HG03025 (cell line): ENCODE data around the gene POU3F1.

Experiments
- ATAC-seq: cut with Tn5 transposase; IDR thresholded peaks from one replicate; pipeline ENCODE4 v1.9.1; 2021; ENCODE audit warnings: mild to moderate bottlenecking, moderate library complexity; ENCODE audit not compliant: unreplicated experiment, low FRiP score

POU3F1 gene

DNA sequence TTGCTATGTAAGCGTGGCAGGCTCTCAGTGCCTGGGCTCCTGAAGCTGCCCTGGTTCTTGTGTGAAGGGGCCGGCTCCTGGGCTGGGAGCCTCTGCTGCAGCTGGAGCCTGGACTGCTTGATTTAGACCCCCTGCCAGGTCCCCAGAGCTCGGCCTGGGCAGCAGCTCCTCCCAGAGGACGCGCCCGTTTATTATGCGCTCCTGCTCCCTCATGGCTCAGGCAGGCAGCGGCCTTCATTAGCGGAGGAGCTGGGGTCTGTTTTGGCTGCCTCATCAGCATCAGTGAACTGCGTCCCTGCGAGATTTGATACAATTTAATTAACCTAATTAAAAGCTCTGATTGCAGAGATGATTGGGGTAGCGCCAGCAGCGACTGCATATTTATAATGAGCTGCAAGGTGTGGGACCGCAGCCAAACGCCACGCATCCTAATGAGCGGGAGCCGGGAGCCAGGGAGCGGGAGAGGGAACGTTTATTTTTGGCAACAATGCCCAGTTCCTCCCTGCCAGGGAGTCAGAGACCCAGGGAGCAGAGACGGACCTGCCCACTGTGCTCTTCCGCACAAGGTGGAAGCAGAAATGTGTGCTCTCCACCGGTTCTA is 17.4 kb downstream of the POU3F1 start:
- no peak for ATAC-seq

DNA sequence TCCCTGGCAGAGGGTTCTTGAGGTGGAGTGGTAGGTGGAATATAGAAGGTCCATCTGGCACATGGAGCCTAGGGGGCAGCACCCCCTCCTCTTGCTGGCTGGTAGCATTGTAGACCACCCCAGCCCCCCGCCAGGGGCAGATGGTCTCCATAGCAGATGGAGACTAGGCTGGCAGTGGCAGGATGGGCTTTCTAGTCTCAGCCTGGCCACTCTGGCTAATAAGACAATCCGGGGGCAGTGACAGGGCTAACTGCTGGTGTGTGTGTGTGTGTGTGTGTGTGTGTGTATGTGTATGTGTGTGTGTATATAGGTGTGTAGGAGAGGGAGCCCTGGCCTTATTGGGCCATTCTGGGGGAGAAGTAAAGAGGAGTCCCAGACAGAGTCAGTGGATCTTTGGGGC is 17.9 kb downstream of the POU3F1 start:
- no peak for ATAC-seq

GRCh38 chr1:38028105-38028591 is 18.4 kb downstream of the POU3F1 start:
- peak; percentile 64 for ATAC-seq

GRCh38 chr1:38027201-38028104 is 19.1 kb downstream of the POU3F1 start:
- no peak for ATAC-seq

GRCh38 chr1:38026592-38027200 is 19.9 kb downstream of the POU3F1 start:
- ATAC-seq = no peak

DNA sequence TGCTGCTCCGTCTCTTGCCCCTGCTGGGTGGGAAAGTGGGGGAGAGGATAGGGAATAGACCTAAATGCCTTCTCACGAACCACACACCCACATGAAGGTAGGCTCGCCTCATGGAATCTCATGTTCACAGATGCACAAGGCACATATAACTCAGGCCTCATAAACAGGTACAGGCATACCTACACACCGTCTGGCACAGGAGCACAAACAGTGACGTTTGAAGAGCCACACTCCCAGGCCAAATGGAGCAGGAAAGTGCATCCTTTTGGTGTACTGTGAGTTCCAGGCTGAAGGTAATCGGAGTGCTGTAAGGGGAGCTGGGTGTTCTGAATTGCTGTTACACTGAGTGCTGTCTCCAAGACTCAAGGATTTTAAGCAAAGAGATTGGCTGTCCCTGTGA is 20.9 kb downstream of the POU3F1 start:
- ATAC-seq = no peak

- ATAC-seq = no peak
Observed at GRCh38 chr1:38025233-38025632, 21.4 kb downstream of the POU3F1 start.

GRCh38 chr1:38022810-38023209 is 23.8 kb downstream of the POU3F1 start:
- ATAC-seq = no peak

- ATAC-seq = no peak
Observed at GRCh38 chr1:38021969-38022368, 24.6 kb downstream of the POU3F1 start.

GRCh38 chr1:38020396-38020795 is 26.2 kb downstream of the POU3F1 start:
- ATAC-seq = no peak

DNA sequence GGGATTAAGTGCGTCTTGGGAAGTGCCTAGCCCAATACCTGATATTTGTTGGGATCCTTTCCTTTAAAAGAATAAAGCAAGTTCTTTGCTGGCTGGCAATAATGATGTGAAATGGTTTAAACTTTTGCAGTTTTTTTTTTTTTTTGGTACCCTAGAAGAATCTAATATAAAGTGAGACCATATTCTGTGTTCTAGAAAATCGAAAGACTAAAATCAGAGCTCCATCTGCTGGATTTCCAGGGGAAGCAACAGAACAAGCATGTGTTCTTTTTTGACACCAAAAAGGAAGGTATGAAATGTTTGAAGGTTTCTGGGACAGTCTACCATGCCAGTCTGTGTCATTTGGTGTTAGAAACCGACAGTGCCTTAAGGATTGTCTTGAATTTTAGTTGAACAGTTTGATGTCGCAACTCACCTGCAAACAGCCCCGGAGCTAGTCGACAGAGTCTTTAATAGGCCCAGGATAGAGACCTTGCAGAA is 27.7 kb downstream of the POU3F1 start:
- no peak for ATAC-seq

DNA sequence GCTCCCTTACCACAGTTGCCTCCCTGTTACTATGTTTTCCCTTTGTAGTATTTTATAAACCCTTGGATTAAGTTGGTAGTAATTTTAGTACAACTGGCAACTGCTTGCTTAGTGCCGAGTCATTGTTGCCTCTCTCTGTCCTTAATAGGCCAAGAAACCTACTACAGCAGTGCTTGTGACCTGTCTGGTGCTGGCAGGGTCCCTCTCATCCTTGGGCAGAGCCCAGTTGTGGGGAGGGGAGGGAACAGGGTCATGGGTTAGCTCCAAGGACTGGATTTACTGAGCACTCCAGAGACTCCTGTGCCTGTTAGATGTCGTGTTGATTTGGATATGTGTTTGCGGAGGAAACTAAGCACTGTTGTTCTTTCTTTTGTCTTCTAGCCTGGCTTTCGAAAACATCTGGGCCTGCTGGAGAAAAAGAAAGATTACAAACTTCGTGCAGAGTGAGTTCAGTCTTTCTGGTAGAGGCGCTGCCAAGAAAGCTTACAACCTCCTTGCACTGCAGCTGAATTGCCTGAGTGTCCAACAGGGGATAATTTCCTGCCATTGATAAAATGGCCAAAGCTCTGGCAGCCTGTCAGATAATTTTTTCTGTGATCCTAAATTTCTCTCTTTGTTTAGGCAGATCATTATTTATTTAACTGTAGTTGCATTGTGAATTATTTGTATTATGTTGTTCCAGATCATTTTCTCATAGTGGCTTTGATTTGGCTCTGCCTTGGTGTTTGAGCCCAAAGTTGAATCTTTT is 30.4 kb downstream of the POU3F1 start:
- ATAC-seq = no peak

DNA sequence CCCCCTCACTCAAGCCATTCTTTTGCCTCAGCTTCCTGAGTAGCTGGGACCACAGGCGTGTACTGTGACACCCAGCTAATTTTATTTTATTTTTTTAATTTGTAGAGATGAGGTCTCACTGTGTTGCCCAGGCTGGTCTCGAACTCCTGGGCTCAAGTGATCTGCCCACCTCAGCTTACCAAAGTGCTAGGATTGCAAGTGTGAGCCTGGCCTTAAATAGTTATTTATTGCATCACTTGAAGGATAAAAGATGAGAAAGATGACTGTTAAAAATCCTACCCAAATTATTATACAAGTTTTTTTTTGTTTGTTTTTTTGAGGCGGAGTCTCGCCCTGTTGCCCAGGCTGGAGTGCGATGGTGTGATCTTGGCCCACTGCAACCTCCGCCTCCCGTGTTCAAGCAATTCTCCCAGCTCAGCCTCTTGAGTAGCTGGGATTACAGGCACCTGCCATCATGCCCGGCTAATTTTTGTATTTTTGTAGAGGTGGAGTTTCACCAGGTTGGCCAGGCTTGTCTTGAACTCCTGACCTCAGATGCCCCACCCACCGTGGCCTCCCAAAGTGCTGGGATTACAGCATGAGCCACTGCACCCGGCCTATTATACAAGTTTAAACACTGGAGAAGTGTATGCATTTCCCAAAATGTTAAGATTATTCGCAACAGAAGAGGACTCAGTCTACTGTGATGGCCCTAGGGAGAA is 31.7 kb downstream of the POU3F1 start:
- no peak for ATAC-seq

GRCh38 chr1:38014171-38014570 is 32.4 kb downstream of the POU3F1 start:
- ATAC-seq = no peak

GRCh38 chr1:38013227-38013622 is 33.4 kb downstream of the POU3F1 start:
- no peak for ATAC-seq

- ATAC-seq = peak; percentile 95
Observed at GRCh38 chr1:38012363-38013226, 34.0 kb downstream of the POU3F1 start, which contains the start of gene UTP11. UTP11 (plus strand) TSS chr1:38012734; CDS start chr1:38012803, 69 bp downstream.

- no peak for ATAC-seq
Observed at GRCh38 chr1:38009841-38010180, 36.8 kb downstream of the POU3F1 start.

DNA sequence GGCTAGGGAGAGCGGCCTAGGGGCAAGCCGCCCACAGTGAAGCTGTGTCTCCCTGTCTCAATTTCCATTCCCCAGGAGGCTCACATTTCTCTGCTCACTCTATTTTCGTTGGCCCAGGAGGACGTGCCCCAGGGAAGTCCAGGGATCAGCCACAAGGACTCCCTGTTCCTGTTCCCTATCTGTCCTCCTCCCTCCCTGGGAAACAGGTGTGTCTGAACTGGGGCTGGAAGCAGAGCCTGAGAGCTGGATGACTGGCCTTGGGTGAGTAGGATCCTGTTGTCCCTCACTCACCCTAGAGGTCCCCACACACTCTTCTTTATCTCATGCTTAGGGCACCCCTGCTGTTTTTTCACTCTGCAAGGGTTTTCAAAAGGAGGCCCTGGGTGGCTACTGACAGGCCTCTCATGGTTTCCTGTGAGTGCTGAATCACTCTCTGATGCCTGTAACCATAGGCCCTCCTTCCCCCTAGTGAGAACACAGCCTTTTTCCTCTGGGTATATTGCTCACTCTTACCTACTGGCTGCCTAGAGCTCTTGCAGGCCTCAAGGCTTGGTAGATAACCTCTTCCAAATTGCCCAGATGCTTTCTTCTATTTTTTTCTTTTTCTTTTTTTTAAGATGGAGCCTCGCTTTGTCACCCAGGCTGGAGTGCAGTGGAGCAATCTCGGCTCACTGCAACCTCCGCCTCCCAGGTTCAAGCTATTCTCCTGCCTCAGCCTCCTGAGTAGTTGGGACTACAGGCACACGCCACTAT is 37.3 kb downstream of the POU3F1 start:
- no peak for ATAC-seq
